PC-9 (cell line): ENCODE data around the gene CLMN. TPM values are rescaled to one million over a fixed set of nuclear protein-coding genes. Genes with fewer than 3 reads are reported as not detected.

Source experiments
- BruUV-seq: library from RNA; stranded (reverse); fragments of 400-500 nt; replicated peaks from 2 replicates; lab custom pipeline; 2021; lab: Mats Ljungman, UMichigan
- CTCF ChIA-PET: fragments of 300-600 bp; sonication (Branson Sonifier 250); formaldehyde crosslinking; loops from one replicate; lab custom pipeline; 2022; ENCODE audit warnings: antibody characterized with exemption; lab: Charles Lee
- POLR2A ChIA-PET: fragments of 300-600 bp; sonication (Branson Sonifier 250); formaldehyde crosslinking; loops from one replicate; lab custom pipeline; 2022; ENCODE audit warnings: antibody characterized with exemption; ENCODE audit not compliant: unreplicated experiment; lab: Charles Lee
- DNase-seq, 2 experiments: peaks; one replicate each; pipeline versions ENCODE4 v3.0.0 to v3.0.0-alpha.2; 2015 to 2022; ENCODE audit warnings: mixed read lengths in 1 of 2
- H2AFZ ChIP-seq: fragments of 200-600 bp; sonication (generic); 2 replicates; pipeline ENCODE4 v1.8.1; 2017; ENCODE audit warnings: antibody characterized with exemption
- H3F3A ChIP-seq: fragments of 200-600 bp; sonication (generic); 2 replicates; pipeline ENCODE4 v1.8.1; 2017; ENCODE audit warnings: antibody characterized with exemption, mild to moderate bottlenecking, low read depth; ENCODE audit not compliant: insufficient read depth
- H3K27ac ChIP-seq: fragments of 200-600 bp; sonication (generic); 2 replicates; pipeline ENCODE4 v1.6.1; 2016; ENCODE audit warnings: mixed run types
- H3K27me3 ChIP-seq: fragments of 200-600 bp; sonication (generic); 2 replicates; pipeline ENCODE4 v1.6.1; 2016; ENCODE audit warnings: low read depth, mixed run types; ENCODE audit not compliant: insufficient read depth
- H3K36me3 ChIP-seq: fragments of 200-600 bp; sonication (generic); 2 replicates; pipeline ENCODE4 v1.6.1; 2016; ENCODE audit warnings: low read depth, mixed run types
- H3K4me1 ChIP-seq: fragments of 200-600 bp; sonication (generic); replicated peaks from 2 replicates; pipeline ENCODE4 v1.6.1; 2016; ENCODE audit warnings: mixed run types; ENCODE audit not compliant: insufficient read depth
- H3K4me2 ChIP-seq: fragments of 200-600 bp; sonication (generic); 2 replicates; pipeline ENCODE4 v1.6.1; 2017; ENCODE audit warnings: mixed run types
- H3K4me3 ChIP-seq: fragments of 200-600 bp; sonication (generic); 2 replicates; pipeline ENCODE4 v1.6.1; 2016; ENCODE audit warnings: mixed run types
- H3K79me2 ChIP-seq: fragments of 200-600 bp; sonication (generic); 2 replicates; pipeline ENCODE4 v1.6.1; 2017; ENCODE audit warnings: low read depth, mixed run types
- H3K9me2 ChIP-seq: fragments of 200-600 bp; sonication (generic); 2 replicates; pipeline ENCODE4 v1.8.1; 2017; ENCODE audit warnings: mild to moderate bottlenecking; ENCODE audit not compliant: insufficient read depth
- H3K9me3 ChIP-seq: fragments of 200-600 bp; sonication (generic); 2 replicates; pipeline ENCODE4 v1.8.1; 2016; ENCODE audit warnings: low read depth; ENCODE audit not compliant: insufficient read depth
- H4K20me1 ChIP-seq: fragments of 200-600 bp; sonication (generic); 2 replicates; pipeline ENCODE4 v1.8.1; 2017; ENCODE audit not compliant: insufficient read depth
- EZH2 ChIP-seq: fragments of 200-600 bp; sonication (generic); IDR thresholded peaks from 2 replicates; pipeline ENCODE4 v1.8.0; 2017; ENCODE audit warnings: antibody characterized with exemption, low read depth
- intact Hi-C: fragments of 100-400 bp; cut with micrococcal nuclease; formaldehyde crosslinking; loops from one replicate; pipeline ENCODE4 v1.10.0; 2022; ENCODE audit not compliant: unreplicated experiment
- total RNA-seq: library from RNA; stranded (reverse); gene quantifications from 2 replicates; pipeline ENCODE4 v1.2.3, GENCODE V29; 2021
- TF ChIP-seq, protein P1 (sequence below): fragments of 200-600 bp; sonication (generic); conservative IDR thresholded peaks from 2 replicates; pipeline ENCODE4 v1.6.1; 2017; ENCODE audit warnings: mixed run types, antibody characterized with exemption, mild to moderate bottlenecking, moderate library complexity

The CLMN gene
- total RNA-seq, 1 experiment from 2014 or later, result 15.8 TPM

- DNase-seq, result peak; percentile 52 to 87
- no peaks in the 10 kb centered on the region for H3K36me3 ChIP-seq
- BruUV-seq, result no TSS peak
- H3K9me2 ChIP-seq, result no peaks in the 10 kb centered on the region
- ChIA-PET CTCF (no interaction called here), POLR2A (interaction anchor here (0.5 kb wide), 1 partner anchor 1116 kb away, joined by 3 read pairs; the partner anchor contains the start of genes DDX24 and IFI27L1)
- no peaks in the 10 kb centered on the region for H3K79me2 ChIP-seq
- no peak overlapping the region for H2AFZ ChIP-seq
- H3K4me1 ChIP-seq, result peaks cover 18% of the 10 kb centered on the region
- TF ChIP-seq, protein P1, sequence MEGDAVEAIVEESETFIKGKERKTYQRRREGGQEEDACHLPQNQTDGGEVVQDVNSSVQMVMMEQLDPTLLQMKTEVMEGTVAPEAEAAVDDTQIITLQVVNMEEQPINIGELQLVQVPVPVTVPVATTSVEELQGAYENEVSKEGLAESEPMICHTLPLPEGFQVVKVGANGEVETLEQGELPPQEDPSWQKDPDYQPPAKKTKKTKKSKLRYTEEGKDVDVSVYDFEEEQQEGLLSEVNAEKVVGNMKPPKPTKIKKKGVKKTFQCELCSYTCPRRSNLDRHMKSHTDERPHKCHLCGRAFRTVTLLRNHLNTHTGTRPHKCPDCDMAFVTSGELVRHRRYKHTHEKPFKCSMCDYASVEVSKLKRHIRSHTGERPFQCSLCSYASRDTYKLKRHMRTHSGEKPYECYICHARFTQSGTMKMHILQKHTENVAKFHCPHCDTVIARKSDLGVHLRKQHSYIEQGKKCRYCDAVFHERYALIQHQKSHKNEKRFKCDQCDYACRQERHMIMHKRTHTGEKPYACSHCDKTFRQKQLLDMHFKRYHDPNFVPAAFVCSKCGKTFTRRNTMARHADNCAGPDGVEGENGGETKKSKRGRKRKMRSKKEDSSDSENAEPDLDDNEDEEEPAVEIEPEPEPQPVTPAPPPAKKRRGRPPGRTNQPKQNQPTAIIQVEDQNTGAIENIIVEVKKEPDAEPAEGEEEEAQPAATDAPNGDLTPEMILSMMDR, result no peak
- TF ChIP-seq EZH2, result no peak
- H3F3A ChIP-seq, result peaks cover 9% of the 10 kb centered on the region; the same call in 1 of the 2 replicates
- H3K27me3 ChIP-seq, result no peaks in the 10 kb centered on the region
- intact Hi-C loops, result loop anchor here (2.0 kb wide), 1 partner anchor 67 kb away; no protein-coding TSS in a partner anchor
- no peaks in the 10 kb centered on the region for H4K20me1 ChIP-seq
- H3K27ac ChIP-seq, result peak overlapping the region; percentile 59
- peak overlapping the region; percentile 63 for H3K4me2 ChIP-seq
- H3K9me3 ChIP-seq, result no peaks in the 10 kb centered on the region
- no peak overlapping the region for H3K4me3 ChIP-seq
These were observed 122.2 kb downstream of the CLMN start for GRCh38 chr14:95197551-95197950.

DNA sequence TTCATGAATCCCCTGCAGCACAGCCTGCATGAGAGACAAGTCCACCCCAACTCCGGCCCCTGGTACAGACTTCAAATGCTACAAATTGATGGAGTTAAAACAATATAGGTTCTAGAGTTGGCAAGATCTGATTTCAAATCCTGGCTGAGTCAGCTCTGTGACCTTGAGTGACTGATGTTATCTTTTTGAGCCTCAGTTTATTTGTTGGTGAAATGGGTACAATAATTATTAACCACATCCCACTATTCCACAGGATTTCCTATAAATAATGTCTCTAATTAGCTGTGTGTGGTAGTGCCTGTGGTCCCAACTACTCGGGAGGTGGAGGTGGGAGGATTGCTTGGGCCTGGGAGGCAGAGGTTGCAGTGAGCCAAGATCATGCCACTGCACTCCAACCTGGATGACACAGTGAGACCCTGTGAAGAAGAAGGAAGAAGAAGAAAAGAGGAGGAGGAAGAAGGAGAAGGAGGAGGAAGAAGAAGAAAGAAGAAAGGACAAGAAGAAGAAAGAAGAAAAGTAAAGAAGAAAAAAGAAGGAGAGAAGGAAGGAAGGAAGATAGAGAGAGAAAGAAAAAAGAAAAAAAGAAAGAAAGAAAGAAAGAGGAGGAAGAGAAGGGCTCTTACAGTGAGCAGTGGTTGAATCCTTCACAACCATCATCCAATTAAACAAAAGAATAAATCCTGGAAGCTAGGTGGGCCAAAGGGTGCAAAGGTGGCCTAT lies 122.7 kb downstream of the CLMN start:
- no peaks in the 10 kb centered on the region for H3K9me3 ChIP-seq
- no peaks in the 10 kb centered on the region for H3K27me3 ChIP-seq
- H3K4me3 ChIP-seq, result no peak overlapping the region
- no peaks in the 10 kb centered on the region for H3K79me2 ChIP-seq
- peak overlapping the region; percentile 59 for H3K27ac ChIP-seq
- no peaks in the 10 kb centered on the region for H3K36me3 ChIP-seq
- ChIA-PET POLR2A (no interaction called here), CTCF (no interaction called here)
- TF ChIP-seq, protein P1, result no peak
- TF ChIP-seq EZH2, result no peak
- no peak overlapping the region for H2AFZ ChIP-seq
- no peak for DNase-seq
- no peaks in the 10 kb centered on the region for H3K9me2 ChIP-seq
- no peaks in the 10 kb centered on the region for H4K20me1 ChIP-seq
- BruUV-seq, result no TSS peak
- H3K4me2 ChIP-seq, result peak overlapping the region; percentile 63
- peaks cover 18% of the 10 kb centered on the region for H3K4me1 ChIP-seq
- intact Hi-C loops, result loop anchor here (2.0 kb wide), 1 partner anchor 68 kb away; no protein-coding TSS in a partner anchor
- H3F3A ChIP-seq, result peaks cover 9% of the 10 kb centered on the region; the same call in 1 of the 2 replicates

DNA sequence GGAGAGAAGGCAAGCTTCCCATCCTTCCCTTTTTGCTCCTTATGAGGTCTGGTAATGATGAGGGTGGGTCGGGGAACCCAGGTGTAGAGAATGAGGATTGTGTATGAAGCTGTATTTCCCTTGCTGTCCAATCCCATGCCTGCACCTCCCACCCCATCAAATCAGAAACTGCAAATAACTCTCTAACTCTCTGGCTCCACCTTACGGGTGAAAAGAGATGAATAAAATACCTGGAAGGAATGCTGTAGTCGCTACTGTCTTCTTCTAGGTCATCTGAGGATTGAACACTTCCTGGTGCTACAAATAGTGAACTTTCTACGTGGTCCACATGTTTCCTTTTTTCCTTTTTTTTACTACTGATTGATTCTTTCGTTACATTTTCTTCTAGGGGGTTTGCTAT lies 123.4 kb downstream of the CLMN start:
- intact Hi-C loops, result loop anchor here (2.0 kb wide), 1 partner anchor 69 kb away; no protein-coding TSS in a partner anchor

More for the DNA sequence above, 123.4 kb downstream of the CLMN start:
- BruUV-seq, result no TSS peak
- ChIA-PET POLR2A (no interaction called here), CTCF (no interaction called here)
- Histone ChIP-seq H3K4me3 (no peak overlapping the region), H3K4me1 (peaks cover 18% of the 10 kb centered on the region), H3K9me3 (no peaks in the 10 kb centered on the region), H4K20me1 (no peaks in the 10 kb centered on the region), H3K27me3 (no peaks in the 10 kb centered on the region), H3F3A (peaks cover 9% of the 10 kb centered on the region; the same call in 1 of the 2 replicates), H3K9me2 (no peaks in the 10 kb centered on the region), H3K36me3 (no peaks in the 10 kb centered on the region), H2AFZ (no peak overlapping the region), H3K79me2 (no peaks in the 10 kb centered on the region), H3K4me2 (no peak overlapping the region), H3K27ac (no peak overlapping the region)
- DNase-seq, result no peak
- TF ChIP-seq, protein P1, result no peak
- no peak for TF ChIP-seq EZH2
